Measurements from ENCODE around the gene MIGA2.

Gene MIGA2, protein sequence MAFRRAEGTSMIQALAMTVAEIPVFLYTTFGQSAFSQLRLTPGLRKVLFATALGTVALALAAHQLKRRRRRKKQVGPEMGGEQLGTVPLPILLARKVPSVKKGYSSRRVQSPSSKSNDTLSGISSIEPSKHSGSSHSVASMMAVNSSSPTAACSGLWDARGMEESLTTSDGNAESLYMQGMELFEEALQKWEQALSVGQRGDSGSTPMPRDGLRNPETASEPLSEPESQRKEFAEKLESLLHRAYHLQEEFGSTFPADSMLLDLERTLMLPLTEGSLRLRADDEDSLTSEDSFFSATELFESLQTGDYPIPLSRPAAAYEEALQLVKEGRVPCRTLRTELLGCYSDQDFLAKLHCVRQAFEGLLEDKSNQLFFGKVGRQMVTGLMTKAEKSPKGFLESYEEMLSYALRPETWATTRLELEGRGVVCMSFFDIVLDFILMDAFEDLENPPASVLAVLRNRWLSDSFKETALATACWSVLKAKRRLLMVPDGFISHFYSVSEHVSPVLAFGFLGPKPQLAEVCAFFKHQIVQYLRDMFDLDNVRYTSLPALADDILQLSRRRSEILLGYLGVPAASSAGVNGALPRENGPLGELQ

DNA sequence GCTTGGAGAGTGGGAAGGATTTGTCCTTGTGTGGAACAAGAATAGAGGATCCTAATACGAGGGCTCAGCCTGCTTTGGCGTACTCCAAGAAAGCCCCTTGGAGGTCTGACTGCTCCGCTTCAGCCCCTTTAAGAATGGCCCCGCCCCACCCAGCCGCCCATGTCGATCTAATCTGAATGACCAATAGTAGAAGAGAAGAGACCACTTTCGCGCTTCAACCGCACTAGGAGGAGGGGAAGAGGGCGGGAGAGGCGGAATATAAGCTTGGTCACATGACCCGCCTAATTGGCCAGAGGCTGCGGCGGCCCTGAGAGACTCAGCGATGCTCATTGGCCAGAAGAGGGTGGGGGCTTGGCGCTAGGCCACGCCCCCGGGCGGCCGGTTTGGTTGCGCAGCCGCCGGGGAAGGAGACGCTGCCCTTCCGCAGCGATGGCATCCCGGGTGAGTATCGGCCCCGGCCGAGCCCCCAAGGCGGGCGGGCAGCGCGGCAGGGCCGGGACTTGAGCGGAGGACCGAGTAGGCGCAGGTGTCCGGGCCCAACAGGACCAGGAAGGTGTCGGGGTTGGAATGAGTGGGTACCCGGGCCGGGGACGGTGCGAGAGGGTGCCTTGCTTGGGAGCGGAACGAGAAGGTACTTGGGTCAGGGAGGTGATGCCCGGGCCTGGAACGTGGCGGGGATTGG lies at the start of gene MIGA2:
Gene MIGA2, plus strand, starts transcription at position 386 of the 682 bp plus-strand sequence. CDS start 3,969 bp downstream, outside the sequence.
- TF ChIP-seq, protein P1, sequence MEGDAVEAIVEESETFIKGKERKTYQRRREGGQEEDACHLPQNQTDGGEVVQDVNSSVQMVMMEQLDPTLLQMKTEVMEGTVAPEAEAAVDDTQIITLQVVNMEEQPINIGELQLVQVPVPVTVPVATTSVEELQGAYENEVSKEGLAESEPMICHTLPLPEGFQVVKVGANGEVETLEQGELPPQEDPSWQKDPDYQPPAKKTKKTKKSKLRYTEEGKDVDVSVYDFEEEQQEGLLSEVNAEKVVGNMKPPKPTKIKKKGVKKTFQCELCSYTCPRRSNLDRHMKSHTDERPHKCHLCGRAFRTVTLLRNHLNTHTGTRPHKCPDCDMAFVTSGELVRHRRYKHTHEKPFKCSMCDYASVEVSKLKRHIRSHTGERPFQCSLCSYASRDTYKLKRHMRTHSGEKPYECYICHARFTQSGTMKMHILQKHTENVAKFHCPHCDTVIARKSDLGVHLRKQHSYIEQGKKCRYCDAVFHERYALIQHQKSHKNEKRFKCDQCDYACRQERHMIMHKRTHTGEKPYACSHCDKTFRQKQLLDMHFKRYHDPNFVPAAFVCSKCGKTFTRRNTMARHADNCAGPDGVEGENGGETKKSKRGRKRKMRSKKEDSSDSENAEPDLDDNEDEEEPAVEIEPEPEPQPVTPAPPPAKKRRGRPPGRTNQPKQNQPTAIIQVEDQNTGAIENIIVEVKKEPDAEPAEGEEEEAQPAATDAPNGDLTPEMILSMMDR (IDR thresholded peaks at IDR 0.05; ENCODE audit: low read length, missing control alignments), result no peak
- peak within 1 kb of the TSS; percentile 96 for H3K4me3 ChIP-seq (replicated peaks; ENCODE audit: low read depth, low read length)
- DNase-seq (ENCODE audit: low read depth), result peak; percentile 99

DNA sequence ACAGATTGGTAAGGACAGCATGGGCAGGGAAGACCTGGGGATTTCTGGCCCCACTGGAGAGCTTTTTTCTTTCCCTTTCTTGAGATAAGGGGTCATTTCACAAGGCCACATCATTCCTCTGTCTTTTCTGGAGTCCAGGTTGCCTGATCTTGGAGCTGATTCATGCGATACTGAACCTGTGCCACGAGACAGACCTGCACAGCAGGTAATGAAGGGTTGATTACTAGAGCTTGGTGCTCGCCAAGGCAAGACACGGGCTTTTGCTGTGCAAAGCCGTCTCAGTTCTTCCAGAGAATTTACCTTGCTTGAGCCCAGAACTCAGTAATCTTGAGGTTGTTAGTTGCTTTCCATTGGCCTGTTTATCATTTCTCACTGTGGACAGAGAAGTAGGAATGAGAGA lies 49.8 kb upstream of the MIGA2 start:
- TF ChIP-seq, protein P1 (IDR thresholded peaks at IDR 0.05; ENCODE audit: low read length, missing control alignments), result no peak
- no peak for DNase-seq (ENCODE audit: low read depth)
- no peak overlapping the region for H3K4me3 ChIP-seq (replicated peaks; ENCODE audit: low read depth, low read length)

DNA sequence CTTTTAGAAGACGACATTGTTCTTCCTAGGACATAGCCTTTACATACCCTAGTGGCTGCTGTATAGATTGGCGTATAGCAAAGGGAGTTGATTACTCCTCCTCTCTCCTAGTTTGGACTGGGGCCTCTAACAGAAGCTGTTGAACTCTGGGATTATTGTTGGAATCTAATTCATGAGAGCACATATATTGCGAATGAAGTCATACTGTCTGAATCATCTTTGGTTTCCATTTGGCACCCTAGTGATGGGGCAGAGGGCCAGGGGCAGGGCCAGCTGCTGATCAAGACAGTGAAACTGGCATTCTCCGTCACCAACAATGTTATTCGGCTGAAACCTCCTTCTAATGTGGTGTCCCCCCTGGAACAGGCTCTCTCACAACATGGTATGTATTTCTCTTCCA lies 48.6 kb upstream of the MIGA2 start:
- DNase-seq (ENCODE audit: low read depth), result peak; percentile 65
- no peak overlapping the region for H3K4me3 ChIP-seq (replicated peaks; ENCODE audit: low read depth, low read length)
- TF ChIP-seq, protein P1 (IDR thresholded peaks at IDR 0.05; ENCODE audit: low read length, missing control alignments), result no peak

DNA sequence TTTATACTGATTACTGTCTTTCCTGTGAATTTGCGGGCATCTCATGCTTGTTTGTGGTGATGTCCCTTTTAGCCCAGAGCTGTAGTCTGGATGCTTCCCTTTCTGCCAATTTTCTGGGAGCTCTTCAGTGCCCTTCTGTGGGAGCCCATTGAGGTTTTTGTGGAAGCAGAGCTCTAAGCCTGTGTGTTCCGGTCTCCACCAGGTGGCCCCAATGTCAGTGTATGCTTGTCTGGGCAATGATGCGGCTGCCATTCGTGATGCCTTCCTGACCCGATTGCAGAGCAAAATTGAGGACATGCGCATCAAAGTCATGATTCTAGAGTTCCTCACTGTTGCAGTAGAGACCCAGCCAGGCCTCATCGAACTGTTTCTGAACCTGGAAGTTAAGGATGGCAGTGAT lies 43.4 kb upstream of the MIGA2 start:
- TF ChIP-seq, protein P1 (IDR thresholded peaks at IDR 0.05; ENCODE audit: low read length, missing control alignments), result peak; percentile 29
- peak; percentile 24 for DNase-seq (ENCODE audit: low read depth)
- H3K4me3 ChIP-seq (replicated peaks; ENCODE audit: low read depth, low read length), result no peak overlapping the region

DNA sequence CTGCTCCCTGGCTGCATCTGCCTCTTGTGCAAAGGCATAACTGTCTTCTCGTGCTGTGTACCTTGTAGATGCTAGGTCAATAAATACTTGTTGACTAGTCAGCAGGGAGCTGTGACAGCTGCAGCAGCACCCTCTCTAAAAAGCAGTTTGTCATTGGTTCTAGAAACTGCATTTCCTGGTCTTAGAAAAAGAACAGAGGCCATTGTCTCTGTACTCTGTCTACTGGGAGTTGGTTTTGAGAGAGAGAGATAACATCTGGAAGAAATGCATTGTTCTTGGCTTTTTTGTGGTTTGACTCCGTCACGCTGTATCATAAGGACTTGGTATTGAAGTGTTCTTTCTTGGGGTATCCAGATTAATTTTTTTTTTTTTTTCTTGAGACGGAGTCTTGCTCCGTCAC lies 40.6 kb upstream of the MIGA2 start:
- peak; percentile 95 for DNase-seq (ENCODE audit: low read depth)
- no peak overlapping the region for H3K4me3 ChIP-seq (replicated peaks; ENCODE audit: low read depth, low read length)
- TF ChIP-seq, protein P1 (IDR thresholded peaks at IDR 0.05; ENCODE audit: low read length, missing control alignments), result no peak

DNA sequence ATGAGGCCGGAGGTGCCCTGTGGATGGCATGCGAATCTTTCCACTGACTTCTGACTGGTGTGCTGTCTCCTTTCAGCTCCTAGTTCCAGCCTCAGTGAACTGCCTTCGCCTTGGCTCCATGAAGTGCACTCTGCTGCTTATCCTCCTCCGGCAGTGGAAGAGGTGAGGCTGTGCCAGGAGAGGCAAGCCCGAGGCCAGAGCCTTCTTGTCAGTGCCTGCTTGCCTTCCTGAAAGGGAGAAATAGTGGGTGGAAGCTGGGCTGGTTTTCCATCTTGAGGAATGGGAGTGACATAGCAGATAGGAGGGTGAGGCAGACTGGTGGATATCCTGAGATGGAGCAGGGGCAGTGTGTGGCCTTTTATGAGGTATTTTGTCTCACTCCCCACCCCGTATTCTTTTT lies 38.0 kb upstream of the MIGA2 start:
- no peak overlapping the region for H3K4me3 ChIP-seq (replicated peaks; ENCODE audit: low read depth, low read length)
- no peak for DNase-seq (ENCODE audit: low read depth)
- TF ChIP-seq, protein P1 (IDR thresholded peaks at IDR 0.05; ENCODE audit: low read length, missing control alignments), result no peak
